NK-92 treated with Interleukin-12 subunit alpha and Interleukin-12 subunit beta, amount 100 ng/mL, for 24 hours (cell line): ENCODE results near the gene DEFB132.
"Not testable (repeated sequence)": the region's sequence is repeated elsewhere in the genome, so short reads cannot be mapped to it uniquely, and the experiment has no call there.

Experiments used
- DNase-seq: peaks from one replicate; lab custom pipeline; 2025; lab: John Stamatoyannopoulos, UW

Gene DEFB132

GRCh38 chr20:257419-257818 is at the start of gene DEFB132:
Gene DEFB132, plus strand, starts transcription at chr20:257724. Its CDS starts 55 bp downstream, at chr20:257779.
- DNase-seq: no peak

GRCh38 chr20:208942-209566 is 48.5 kb upstream of the DEFB132 start:
- DNase-seq: no peak

GRCh38 chr20:210809-211502 is 46.6 kb upstream of the DEFB132 start:
- DNase-seq: no peak

- no peak for DNase-seq
Observed at GRCh38 chr20:214383-214782, 43.1 kb upstream of the DEFB132 start.

GRCh38 chr20:215796-216195 is 41.7 kb upstream of the DEFB132 start:
- DNase-seq: no peak

- DNase-seq: no peak
Observed at GRCh38 chr20:217266-217665, 40.3 kb upstream of the DEFB132 start.

GRCh38 chr20:219290-220115 is 38.0 kb upstream of the DEFB132 start:
- no peak for DNase-seq

GRCh38 chr20:221258-221830 is 36.2 kb upstream of the DEFB132 start:
- no peak for DNase-seq

GRCh38 chr20:225879-226278 is 31.6 kb upstream of the DEFB132 start:
- not testable (repeated sequence) for DNase-seq

GRCh38 chr20:226958-227357 is 30.6 kb upstream of the DEFB132 start, which contains the start of gene DEFB129:
Gene DEFB129, plus strand, starts transcription at chr20:227258. Its CDS starts 31 bp downstream, at chr20:227289.
- DNase-seq: no peak

GRCh38 chr20:227439-228105 is 30.0 kb upstream of the DEFB132 start:
- no peak for DNase-seq

GRCh38 chr20:235891-236290 is 21.6 kb upstream of the DEFB132 start:
- no peak for DNase-seq

GRCh38 chr20:237489-237888 is 20.0 kb upstream of the DEFB132 start:
- DNase-seq: no peak

- no peak for DNase-seq
Observed at GRCh38 chr20:237929-238328, 19.6 kb upstream of the DEFB132 start.

- no peak for DNase-seq
Observed at GRCh38 chr20:242905-243304, 14.6 kb upstream of the DEFB132 start.

GRCh38 chr20:251354-251753 is 6.2 kb upstream of the DEFB132 start:
- DNase-seq: no peak

GRCh38 chr20:252801-253200 is 4.7 kb upstream of the DEFB132 start:
- DNase-seq: no peak

GRCh38 chr20:253447-253846 is 4.1 kb upstream of the DEFB132 start:
- DNase-seq: not testable (repeated sequence)

- no peak for DNase-seq
Observed at GRCh38 chr20:258269-258858, 840 bp downstream of the DEFB132 start.

GRCh38 chr20:258963-259362 is 1.4 kb downstream of the DEFB132 start:
- no peak for DNase-seq

GRCh38 chr20:259981-260380 is 2.5 kb downstream of the DEFB132 start:
- no peak for DNase-seq

GRCh38 chr20:263701-264100 is 6.2 kb downstream of the DEFB132 start:
- DNase-seq: no peak
